ENCODE results near the gene TRIM25.

Gene TRIM25

GRCh38 chr17:56881685-56882295 lies 32.1 kb downstream of the TRIM25 start:
- Histone ChIP-seq H3K4me1 (no peaks in the 10 kb centered on the region), H3K36me3 (no peaks in the 10 kb centered on the region), H3K9me3 (no peaks in the 10 kb centered on the region), H3K27me3 (no peaks in the 10 kb centered on the region), H3K4me3 (no peak overlapping the region), H3K27ac (no peak overlapping the region)
- no peak for DNase-seq
- no peak for TF ChIP-seq CTCF (IDR thresholded peaks at IDR 0.05)
- intact Hi-C loops (cut with DNase I; ENCODE audit: low total_unique reads) = no loop called here

GRCh38 chr17:56880571-56880970 lies 33.3 kb downstream of the TRIM25 start:
- no peaks in the 10 kb centered on the region for H3K9me3 ChIP-seq
- no peak for TF ChIP-seq CTCF (IDR thresholded peaks at IDR 0.05)
- no peaks in the 10 kb centered on the region for H3K4me1 ChIP-seq
- H3K27me3 ChIP-seq = no peaks in the 10 kb centered on the region
- H3K27ac ChIP-seq = no peak overlapping the region
- no peak overlapping the region for H3K4me3 ChIP-seq
- no peak for DNase-seq
- no peaks in the 10 kb centered on the region for H3K36me3 ChIP-seq
- intact Hi-C loops (cut with DNase I; ENCODE audit: low total_unique reads) = no loop called here

- Histone ChIP-seq H3K9me3 (no peaks in the 10 kb centered on the region), H3K27me3 (no peaks in the 10 kb centered on the region), H3K27ac (no peak overlapping the region), H3K4me3 (no peak overlapping the region), H3K4me1 (no peaks in the 10 kb centered on the region), H3K36me3 (no peaks in the 10 kb centered on the region)
- intact Hi-C loops (cut with DNase I; ENCODE audit: low total_unique reads) = no loop called here
- no peak for DNase-seq
- TF ChIP-seq CTCF (IDR thresholded peaks at IDR 0.05) = no peak
Measured at GRCh38 chr17:56880133-56880532, 33.7 kb downstream of the TRIM25 start.

GRCh38 chr17:56879280-56879679 lies 34.6 kb downstream of the TRIM25 start:
- Histone ChIP-seq H3K27me3 (no peaks in the 10 kb centered on the region), H3K4me3 (no peak overlapping the region), H3K36me3 (no peaks in the 10 kb centered on the region), H3K4me1 (no peaks in the 10 kb centered on the region), H3K9me3 (no peaks in the 10 kb centered on the region), H3K27ac (no peak overlapping the region)
- DNase-seq = no peak
- TF ChIP-seq CTCF (IDR thresholded peaks at IDR 0.05) = no peak
- intact Hi-C loops (cut with DNase I; ENCODE audit: low total_unique reads) = no loop called here

- DNase-seq = no peak
- Histone ChIP-seq H3K27ac (no peak overlapping the region), H3K9me3 (no peaks in the 10 kb centered on the region), H3K36me3 (no peaks in the 10 kb centered on the region), H3K4me3 (no peak overlapping the region), H3K4me1 (no peaks in the 10 kb centered on the region), H3K27me3 (no peaks in the 10 kb centered on the region)
- intact Hi-C loops (cut with DNase I; ENCODE audit: low total_unique reads) = no loop called here
- no peak for TF ChIP-seq CTCF (IDR thresholded peaks at IDR 0.05)
Measured at GRCh38 chr17:56876766-56877179, 37.1 kb downstream of the TRIM25 start.
